Measurements from ENCODE around the gene CISH.
A peak's percentile ranks its signal among the peaks of the same experiment; 100 is the strongest.

The CISH gene

GRCh38 chr3:50568947-50569749 lies 42.4 kb downstream of the CISH start, which contains the start of gene HEMK1:
Gene HEMK1, plus strand, starts transcription at chr3:50569522. Its CDS starts 1,583 bp downstream, at chr3:50571105.
- DNase-seq, result peak; percentile 94

GRCh38 chr3:50567386-50568167 lies 44.0 kb downstream of the CISH start, which contains the start of gene C3orf18:
Gene C3orf18, minus strand, starts transcription at chr3:50567747. Its CDS starts 2,048 bp downstream, at chr3:50565699.
- peak; percentile 87 for DNase-seq

- DNase-seq, result no peak
Observed at GRCh38 chr3:50567011-50567385, 44.6 kb downstream of the CISH start.

GRCh38 chr3:50564321-50564720 lies 47.3 kb downstream of the CISH start:
- DNase-seq, result no peak

DNA sequence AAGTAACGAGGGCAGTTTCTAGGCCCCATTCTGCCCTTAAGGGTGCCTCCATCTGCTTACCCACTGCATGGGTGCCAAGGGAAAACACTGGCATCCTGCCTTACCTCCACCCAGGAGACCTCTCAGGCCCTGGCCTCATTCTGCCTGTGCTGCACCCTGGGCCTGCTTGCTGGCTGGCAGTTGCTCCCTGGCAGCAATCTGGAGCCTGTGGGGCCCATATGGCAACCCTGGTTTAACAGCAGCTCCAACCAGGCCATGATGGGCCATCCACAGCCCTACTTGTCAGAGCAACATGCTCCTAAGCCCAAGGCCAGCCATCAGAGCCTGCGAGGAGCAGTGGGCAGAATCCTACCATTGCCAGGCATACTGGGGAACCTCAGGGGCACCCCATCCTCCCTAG lies 47.7 kb downstream of the CISH start:
- DNase-seq, result no peak

DNA sequence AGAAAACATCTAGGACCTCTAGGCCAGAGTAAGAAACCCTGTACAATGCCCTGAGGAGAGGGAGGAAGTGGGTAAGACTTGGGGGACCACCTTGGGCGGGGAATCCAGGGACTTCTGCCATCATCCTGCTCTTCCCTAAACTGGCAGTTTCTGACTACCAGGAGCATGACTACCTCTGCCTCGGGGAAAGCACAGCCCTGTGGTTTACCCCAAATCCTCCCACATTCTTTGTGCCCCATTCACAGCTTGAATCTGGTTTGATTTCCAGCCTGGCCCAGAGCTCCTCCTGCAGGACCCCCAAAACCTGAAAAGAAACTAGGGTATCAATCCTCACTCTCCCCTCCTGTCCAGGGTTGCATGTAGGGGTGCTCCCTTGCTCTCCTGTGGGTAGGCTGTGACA lies 48.7 kb downstream of the CISH start:
- peak; percentile 72 for DNase-seq

GRCh38 chr3:50559702-50560101 lies 51.9 kb downstream of the CISH start:
- DNase-seq, result no peak

- peak; percentile 5 for DNase-seq
Observed at GRCh38 chr3:50557915-50558314, 53.7 kb downstream of the CISH start.

GRCh38 chr3:50557106-50557505 lies 54.5 kb downstream of the CISH start:
- no peak for DNase-seq
